Measurements from ENCODE around the gene B3GALNT1. TPM values are rescaled to one million over a fixed set of nuclear protein-coding genes. Genes with fewer than 3 reads are reported as not detected.

The B3GALNT1 gene
- total RNA-seq, 2 experiments from 2014 or later, result 0.76 to 1.1 TPM

DNA sequence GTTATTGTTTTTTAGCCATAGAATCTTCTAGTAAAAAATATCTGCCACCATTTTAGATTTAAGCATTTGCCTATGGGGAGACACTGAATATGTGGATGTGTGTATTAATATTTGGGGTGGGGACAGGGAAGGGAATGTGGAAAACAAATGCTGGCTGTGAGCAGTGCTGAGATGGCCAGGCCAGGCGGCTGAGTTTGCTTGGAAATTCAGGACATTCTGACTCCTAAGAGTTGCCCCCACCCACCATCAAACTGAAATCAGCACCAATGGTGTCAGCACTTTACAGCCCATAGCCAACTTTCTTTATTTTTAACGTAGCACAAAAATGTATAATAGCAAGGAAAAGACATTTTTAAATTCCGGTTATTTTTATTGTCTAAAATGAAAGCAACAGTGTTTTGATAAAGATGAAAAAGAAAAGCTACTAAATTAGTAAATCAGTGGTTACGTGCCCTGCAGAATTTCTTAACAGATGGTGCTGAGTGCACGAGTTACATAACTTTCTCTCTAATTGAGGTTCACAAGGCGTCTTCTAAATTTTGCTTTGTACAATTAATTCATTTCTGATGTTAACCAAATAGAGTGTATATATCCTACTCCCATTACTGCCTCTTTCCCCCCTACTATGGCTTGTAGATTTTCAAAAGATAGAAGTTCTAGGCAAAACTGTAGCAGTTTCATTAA lies 34.0 kb downstream of the B3GALNT1 start:
- Mint-ChIP-seq H3K9me3 (no peaks in the 10 kb centered on the region), H3K27me3 (ENCODE audit: low read depth) (peaks cover 2% of the 10 kb centered on the region), H3K27ac (no peak overlapping the region), H3K36me3 (ENCODE audit: low read depth) (no peaks in the 10 kb centered on the region), H3K4me1 (ENCODE audit: low read depth) (peaks cover 4% of the 10 kb centered on the region), H3K4me3 (no peak overlapping the region)
- no peak for DNase-seq
- intact Hi-C loops (cut with micrococcal nuclease), result no loop called here
- CTCF ChIA-PET, result interaction anchor here (0.7 kb wide), 1 partner anchor 352 kb away, joined by 3 read pairs; no protein-coding TSS in a partner anchor

DNA sequence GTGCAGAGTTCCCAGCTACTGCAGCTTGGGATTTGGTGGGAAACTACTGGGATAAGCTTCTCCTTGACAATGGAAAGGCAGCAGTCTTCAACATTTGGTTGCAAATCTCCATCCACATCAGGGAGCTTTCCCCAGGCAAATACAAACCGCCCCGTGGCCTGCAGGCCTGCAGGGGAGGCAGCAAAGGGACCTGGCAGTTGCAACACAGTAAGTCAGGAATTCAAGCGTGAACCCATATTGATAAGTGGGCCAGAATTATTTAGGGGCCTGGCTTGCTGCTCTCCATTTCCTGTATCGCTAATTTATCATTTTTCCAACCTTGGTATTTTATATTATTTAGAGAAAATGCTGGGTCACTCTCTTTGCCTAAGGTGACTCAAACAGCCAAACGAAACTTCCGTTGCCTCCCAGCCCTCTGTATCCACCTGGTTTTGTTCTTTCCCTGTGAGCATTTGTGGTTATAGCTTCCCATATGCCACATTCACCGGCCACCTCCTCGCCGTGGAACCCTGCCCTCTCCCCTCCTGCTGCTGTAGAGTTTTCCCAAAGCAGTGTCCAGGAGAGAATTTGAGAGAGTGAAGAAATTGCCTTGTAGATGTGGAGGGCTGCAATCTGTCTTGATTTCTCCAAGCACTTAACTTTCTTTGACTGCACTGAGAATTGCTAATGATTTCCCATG lies 34.8 kb downstream of the B3GALNT1 start:
- CTCF ChIA-PET, result interaction anchor here (1.6 kb wide), 1 partner anchor 28 kb away, joined by 4 read pairs; no protein-coding TSS in a partner anchor
- intact Hi-C loops (cut with micrococcal nuclease), result no loop called here
- Mint-ChIP-seq H3K27ac (no peak overlapping the region), H3K27me3 (ENCODE audit: low read depth) (no peaks in the 10 kb centered on the region), H3K9me3 (no peaks in the 10 kb centered on the region), H3K4me1 (ENCODE audit: low read depth) (peaks cover 4% of the 10 kb centered on the region), H3K36me3 (ENCODE audit: low read depth) (no peaks in the 10 kb centered on the region), H3K4me3 (no peak overlapping the region)
- DNase-seq, result no peak

DNA sequence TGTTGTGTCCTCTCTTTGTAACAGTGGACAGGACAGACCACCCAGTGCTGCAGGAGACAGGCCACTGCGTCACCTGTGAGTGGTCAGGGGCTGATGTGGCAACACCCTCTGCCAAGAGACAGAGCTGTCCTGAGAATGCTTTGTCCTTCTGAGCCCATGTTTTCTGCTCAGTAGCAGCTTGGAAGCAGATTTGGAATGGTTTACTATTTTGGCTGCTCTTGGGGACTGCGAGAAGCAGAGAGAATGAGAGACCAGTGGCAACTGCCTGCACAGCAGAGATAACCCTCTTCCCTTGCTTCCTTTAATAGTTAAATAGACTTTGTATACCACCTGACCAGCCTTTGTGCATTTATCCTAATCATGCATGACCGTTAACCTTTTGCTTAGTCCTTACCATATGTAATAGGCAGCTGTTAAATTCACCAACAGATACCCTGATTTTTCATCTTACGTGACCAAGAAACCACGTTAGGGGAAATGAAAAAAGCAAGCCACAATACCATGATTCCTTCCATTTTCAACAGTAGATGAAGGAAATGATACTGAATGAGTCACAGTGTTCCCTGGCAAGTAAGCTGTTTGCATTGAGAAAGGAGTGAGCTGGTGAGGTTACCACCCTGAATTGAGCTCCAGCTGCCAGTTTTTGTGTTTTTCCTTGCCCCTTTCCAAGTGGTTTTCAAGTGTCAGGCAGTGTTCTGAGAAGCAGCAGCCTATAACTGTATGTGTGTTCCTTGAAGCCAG lies 35.5 kb downstream of the B3GALNT1 start:
- Mint-ChIP-seq H3K27ac (no peak overlapping the region), H3K27me3 (ENCODE audit: low read depth) (no peaks in the 10 kb centered on the region), H3K4me1 (ENCODE audit: low read depth) (peaks cover 4% of the 10 kb centered on the region), H3K36me3 (ENCODE audit: low read depth) (no peaks in the 10 kb centered on the region), H3K4me3 (no peak overlapping the region), H3K9me3 (no peaks in the 10 kb centered on the region)
- CTCF ChIA-PET, result interaction anchor here (0.5 to 1.6 kb wide), 3 partner anchors 28 to 287 kb away, joined by 3 to 4 read pairs (median 3); no protein-coding TSS in a partner anchor
- intact Hi-C loops (cut with micrococcal nuclease), result no loop called here
- no peak for DNase-seq

DNA sequence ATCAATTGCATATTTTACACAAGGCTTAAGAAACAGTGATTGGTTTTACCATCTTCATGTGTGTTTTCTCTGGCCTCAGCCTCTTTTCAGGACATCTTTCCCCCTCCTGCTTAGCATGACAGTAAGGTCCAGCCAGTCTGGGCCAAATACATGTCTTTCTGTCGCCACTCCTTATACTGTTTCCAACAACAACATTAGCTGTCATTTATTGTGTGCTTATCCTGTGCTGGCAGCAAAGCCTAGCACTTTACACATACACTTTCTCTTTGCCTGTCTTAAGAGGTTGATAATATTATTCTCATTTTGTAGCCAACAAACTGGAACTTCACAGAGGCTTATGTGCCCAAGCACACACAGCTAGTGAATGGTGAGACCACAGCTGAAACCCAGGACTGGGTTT lies 37.8 kb downstream of the B3GALNT1 start:
- Mint-ChIP-seq H3K27ac (no peak overlapping the region), H3K4me1 (ENCODE audit: low read depth) (peaks cover 4% of the 10 kb centered on the region), H3K9me3 (no peaks in the 10 kb centered on the region), H3K4me3 (no peak overlapping the region), H3K36me3 (ENCODE audit: low read depth) (no peaks in the 10 kb centered on the region), H3K27me3 (ENCODE audit: low read depth) (no peaks in the 10 kb centered on the region)
- intact Hi-C loops (cut with micrococcal nuclease), result no loop called here
- CTCF ChIA-PET, result no interaction called here
- DNase-seq, result no peak

DNA sequence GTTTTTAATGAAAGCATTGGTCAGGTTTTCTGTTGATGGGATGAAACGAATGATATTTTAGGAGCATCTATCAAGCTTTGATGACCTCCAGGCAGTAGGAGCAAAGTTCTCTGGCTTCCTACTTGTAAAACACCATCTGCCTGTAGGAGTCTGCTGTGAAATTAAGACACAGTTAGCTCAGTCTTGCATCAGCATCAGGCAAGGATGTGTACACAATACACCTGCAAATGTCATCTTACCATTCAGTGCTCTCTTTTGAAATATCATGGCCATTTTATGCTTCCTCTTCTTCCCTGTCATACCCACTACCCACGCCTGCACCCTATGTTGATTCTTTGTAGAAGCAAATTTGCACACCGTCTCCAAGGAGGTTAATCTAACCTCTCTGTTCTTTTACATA lies 38.2 kb downstream of the B3GALNT1 start:
- H3K36me3 Mint-ChIP-seq (ENCODE audit: low read depth), result no peaks in the 10 kb centered on the region
- H3K9me3 Mint-ChIP-seq, result no peaks in the 10 kb centered on the region
- no peak overlapping the region for H3K4me3 Mint-ChIP-seq
- intact Hi-C loops (cut with micrococcal nuclease), result no loop called here
- no peaks in the 10 kb centered on the region for H3K27me3 Mint-ChIP-seq (ENCODE audit: low read depth)
- H3K4me1 Mint-ChIP-seq (ENCODE audit: low read depth), result peaks cover 4% of the 10 kb centered on the region
- DNase-seq, result no peak
- H3K27ac Mint-ChIP-seq, result no peak overlapping the region
- CTCF ChIA-PET, result no interaction called here

DNA sequence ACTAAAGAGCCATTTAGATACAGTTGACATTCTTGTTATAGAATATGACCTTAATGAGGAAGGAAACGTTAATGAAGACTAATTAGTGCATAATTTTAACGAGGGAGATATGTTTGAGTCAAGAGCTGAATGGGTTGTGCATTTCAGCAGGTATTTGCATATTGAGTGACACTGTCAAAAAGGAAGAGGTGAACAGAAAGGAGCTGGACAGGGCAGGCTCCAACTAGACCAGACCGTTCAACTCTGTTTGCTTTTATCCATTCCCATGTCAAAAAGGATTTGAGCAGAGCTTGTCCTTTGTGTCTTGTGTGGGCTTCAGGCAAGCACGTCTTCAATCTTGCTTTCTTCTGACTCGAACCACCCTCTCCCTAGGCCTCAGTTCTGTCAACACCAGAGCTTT lies 40.7 kb downstream of the B3GALNT1 start:
- Mint-ChIP-seq H3K4me3 (no peak overlapping the region), H3K27ac (no peak overlapping the region), H3K27me3 (ENCODE audit: low read depth) (no peaks in the 10 kb centered on the region), H3K4me1 (ENCODE audit: low read depth) (no peaks in the 10 kb centered on the region), H3K36me3 (ENCODE audit: low read depth) (no peaks in the 10 kb centered on the region), H3K9me3 (no peaks in the 10 kb centered on the region)
- intact Hi-C loops (cut with micrococcal nuclease), result no loop called here
- CTCF ChIA-PET, result no interaction called here
- no peak for DNase-seq

DNA sequence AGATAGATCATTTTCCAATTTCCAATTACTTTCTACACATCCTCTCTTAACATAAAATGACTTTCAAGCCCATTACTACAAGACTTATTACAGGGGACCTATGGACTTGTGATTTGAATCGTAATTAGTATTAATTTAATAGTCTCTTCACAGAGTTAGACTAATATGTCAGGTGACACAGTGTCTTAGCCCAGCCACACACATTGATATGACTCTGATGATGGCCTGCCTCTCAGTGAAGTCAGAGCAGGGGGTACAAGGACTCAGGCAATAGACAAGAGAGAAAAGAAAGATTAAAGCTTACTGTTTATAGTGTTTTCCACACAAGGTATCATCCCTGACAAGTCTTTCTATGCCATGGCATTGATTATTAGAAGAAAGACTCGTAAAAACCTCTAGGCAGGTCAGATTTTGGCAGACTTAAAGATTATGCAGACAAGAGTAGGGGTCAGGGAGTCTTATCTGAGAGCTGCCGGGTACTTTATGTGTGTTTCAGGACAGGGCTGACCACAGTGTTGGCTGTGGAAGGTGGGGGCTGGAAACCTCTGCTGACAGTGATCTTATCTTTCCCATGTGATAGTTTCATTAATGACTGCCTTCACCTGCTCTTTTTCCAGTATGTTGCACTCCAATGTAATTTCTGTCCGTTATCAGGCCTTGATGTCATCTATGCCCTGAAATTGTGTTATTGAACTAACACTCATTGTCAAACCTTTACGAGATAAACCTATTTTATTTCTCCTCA lies 50.1 kb downstream of the B3GALNT1 start:
- CTCF ChIA-PET, result no interaction called here
- Mint-ChIP-seq H3K27me3 (ENCODE audit: low read depth) (no peaks in the 10 kb centered on the region), H3K36me3 (ENCODE audit: low read depth) (no peaks in the 10 kb centered on the region), H3K4me1 (ENCODE audit: low read depth) (no peaks in the 10 kb centered on the region), H3K9me3 (no peaks in the 10 kb centered on the region), H3K27ac (no peak overlapping the region), H3K4me3 (no peak overlapping the region)
- no peak for DNase-seq
- intact Hi-C loops (cut with micrococcal nuclease), result no loop called here

DNA sequence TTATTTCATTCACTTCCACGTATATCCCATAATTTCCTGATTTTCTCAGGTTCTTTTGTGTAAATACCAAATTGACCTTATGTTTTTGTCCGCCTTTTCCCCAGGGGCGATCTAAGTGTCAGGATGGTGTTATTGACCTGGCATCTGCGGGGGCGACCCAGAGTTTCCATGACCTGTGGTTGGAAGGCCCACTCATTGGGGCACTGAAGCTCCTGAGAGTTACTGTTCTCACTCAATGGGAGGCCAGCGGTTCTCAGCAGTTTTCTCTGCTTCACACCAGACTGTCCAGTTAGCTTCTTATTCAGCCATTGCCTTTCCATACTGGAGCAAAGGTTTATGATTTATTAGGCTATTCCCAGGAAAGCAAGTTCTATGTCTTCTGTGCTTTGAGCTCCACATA lies 53.3 kb downstream of the B3GALNT1 start:
- no peak overlapping the region for H3K27ac Mint-ChIP-seq
- CTCF ChIA-PET, result no interaction called here
- H3K9me3 Mint-ChIP-seq, result peaks cover 2% of the 10 kb centered on the region
- no peak for DNase-seq
- intact Hi-C loops (cut with micrococcal nuclease), result no loop called here
- no peaks in the 10 kb centered on the region for H3K27me3 Mint-ChIP-seq (ENCODE audit: low read depth)
- no peak overlapping the region for H3K4me3 Mint-ChIP-seq
- H3K36me3 Mint-ChIP-seq (ENCODE audit: low read depth), result no peaks in the 10 kb centered on the region
- no peaks in the 10 kb centered on the region for H3K4me1 Mint-ChIP-seq (ENCODE audit: low read depth)

DNA sequence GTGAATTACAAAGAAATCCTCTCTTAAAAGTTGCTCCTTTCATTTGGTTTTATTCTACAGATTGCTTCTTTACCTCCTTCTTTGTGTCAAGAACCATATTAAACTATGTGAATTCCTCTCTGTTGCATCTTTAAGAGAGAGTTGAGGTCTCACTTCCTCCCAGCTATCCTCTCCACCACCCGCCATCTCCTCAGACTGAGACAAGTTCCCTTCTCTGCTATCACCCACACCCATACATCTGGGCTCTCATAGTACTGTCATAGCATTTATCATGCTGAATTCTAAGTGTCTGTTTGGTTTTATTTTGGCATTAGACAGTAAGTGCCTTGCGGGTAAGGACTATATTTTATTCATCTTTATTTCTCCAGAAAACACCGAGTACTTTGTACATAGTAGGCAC lies 54.2 kb downstream of the B3GALNT1 start:
- H3K9me3 Mint-ChIP-seq, result peaks cover 4% of the 10 kb centered on the region
- H3K27me3 Mint-ChIP-seq (ENCODE audit: low read depth), result no peaks in the 10 kb centered on the region
- DNase-seq, result no peak
- intact Hi-C loops (cut with micrococcal nuclease), result no loop called here
- no peak overlapping the region for H3K27ac Mint-ChIP-seq
- CTCF ChIA-PET, result no interaction called here
- no peaks in the 10 kb centered on the region for H3K4me1 Mint-ChIP-seq (ENCODE audit: low read depth)
- H3K4me3 Mint-ChIP-seq, result no peak overlapping the region
- no peaks in the 10 kb centered on the region for H3K36me3 Mint-ChIP-seq (ENCODE audit: low read depth)

DNA sequence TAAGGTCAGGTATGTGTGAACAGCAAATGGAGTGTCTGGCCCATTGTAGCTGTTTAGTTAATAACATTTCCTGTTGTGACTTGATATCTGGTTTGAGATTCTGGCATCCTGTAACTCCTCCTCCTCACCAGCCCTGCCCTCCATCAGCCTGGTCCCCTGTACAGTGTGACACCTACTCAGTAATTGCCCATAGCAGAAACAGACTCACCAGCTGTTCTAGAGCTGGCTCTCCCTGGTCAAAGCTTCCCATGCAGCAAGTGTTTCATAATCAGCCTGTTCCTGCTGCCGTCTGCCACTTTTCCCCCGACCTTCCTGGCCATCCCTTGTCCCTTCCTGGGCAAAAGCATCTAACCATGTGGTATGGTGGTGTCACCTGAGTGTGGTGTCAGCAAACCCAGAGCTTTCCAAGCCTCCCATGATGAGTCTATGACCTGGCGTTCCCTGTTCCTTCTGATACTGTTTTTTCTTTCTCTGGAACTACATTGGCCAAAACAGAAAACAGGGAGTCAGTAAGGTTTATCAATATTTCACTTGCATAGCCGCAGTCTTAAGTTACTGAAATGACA lies 55.4 kb downstream of the B3GALNT1 start:
- Mint-ChIP-seq H3K27me3 (ENCODE audit: low read depth) (no peaks in the 10 kb centered on the region), H3K4me3 (no peak overlapping the region), H3K4me1 (ENCODE audit: low read depth) (no peaks in the 10 kb centered on the region), H3K36me3 (ENCODE audit: low read depth) (peaks cover 2% of the 10 kb centered on the region), H3K9me3 (peaks cover 10% of the 10 kb centered on the region), H3K27ac (no peak overlapping the region)
- no peak for DNase-seq
- intact Hi-C loops (cut with micrococcal nuclease), result no loop called here
- CTCF ChIA-PET, result no interaction called here

DNA sequence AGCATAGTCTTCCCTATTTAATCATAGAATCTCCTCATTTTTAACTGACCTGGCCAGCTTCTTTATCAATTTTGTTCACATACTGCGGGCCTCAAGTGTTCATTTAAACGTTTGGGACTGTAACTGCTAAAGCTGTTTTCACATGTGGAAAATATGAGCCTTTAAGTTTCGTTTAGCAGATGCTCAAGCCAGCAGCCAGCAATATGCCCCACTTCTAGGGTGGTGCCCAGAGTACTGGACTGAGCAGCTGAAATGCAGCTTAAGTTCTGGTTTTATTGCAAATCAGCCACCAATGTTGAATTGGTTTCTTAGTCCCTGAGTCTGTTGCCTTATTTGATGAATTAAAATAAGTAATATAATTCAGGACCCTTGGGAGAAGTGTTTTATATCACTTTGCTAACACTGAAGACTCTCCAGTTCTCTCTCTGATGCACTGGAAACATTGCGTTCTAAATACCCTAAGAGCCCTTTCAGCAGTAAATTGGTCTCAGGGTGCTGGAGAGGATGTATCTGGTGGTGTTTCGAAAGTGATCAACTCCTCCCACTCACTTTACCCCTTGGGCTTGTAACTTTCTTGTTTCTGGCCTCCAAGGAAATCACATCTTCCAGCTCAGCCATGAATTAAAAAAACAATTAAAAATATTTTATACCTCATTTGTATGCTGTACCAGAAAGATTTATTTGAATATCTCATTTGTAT lies 61.7 kb downstream of the B3GALNT1 start:
- H3K9me3 Mint-ChIP-seq, result peaks cover 16% of the 10 kb centered on the region
- intact Hi-C loops (cut with micrococcal nuclease), result no loop called here
- H3K4me3 Mint-ChIP-seq, result no peak overlapping the region
- no peak for DNase-seq
- no peak overlapping the region for H3K27ac Mint-ChIP-seq
- no peaks in the 10 kb centered on the region for H3K27me3 Mint-ChIP-seq (ENCODE audit: low read depth)
- CTCF ChIA-PET, result interaction anchor here (1.3 kb wide), 1 partner anchor 15 kb away, joined by 3 read pairs; no protein-coding TSS in a partner anchor
- peaks cover 2% of the 10 kb centered on the region for H3K36me3 Mint-ChIP-seq (ENCODE audit: low read depth)
- no peaks in the 10 kb centered on the region for H3K4me1 Mint-ChIP-seq (ENCODE audit: low read depth)

Measured in activated naive CD4-positive, alpha-beta T cell treated with anti-CD3 and anti-CD28 coated beads for 36 hours (primary cell).